Activated CD8-positive, alpha-beta memory T cell treated with anti-CD3 and anti-CD28 coated beads, Interleukin-2, amount 50 U/mL, for 4 hours (primary cell): ENCODE measurements around the gene PBX2.
"Not testable (repeated sequence)": the region's sequence is repeated elsewhere in the genome, so short reads cannot be mapped to it uniquely, and the experiment has no call there.

Experiments
- DNase-seq: peaks from one replicate; pipeline ENCODE4 v3.0.0-alpha.2; 2020

The PBX2 gene

DNA sequence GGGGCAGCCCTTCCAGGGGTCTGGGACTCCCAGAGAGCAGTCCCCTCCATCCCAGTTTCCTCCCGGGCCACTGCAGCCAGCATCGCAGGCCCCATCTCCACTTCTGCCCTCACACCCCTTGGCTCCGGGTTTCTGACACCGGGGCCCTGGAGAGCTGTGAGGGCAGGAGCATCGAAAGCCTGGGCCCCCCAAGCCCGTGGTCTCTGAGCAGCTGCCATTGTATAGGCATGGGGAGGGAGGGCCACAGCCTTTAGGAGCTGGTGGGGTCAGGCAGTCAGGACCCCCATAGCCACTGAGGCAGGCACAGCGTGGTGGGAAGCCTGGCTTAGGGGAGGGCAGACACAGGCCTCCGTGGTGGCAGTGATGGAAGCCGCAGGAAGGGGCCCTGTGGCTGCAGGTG lies 12.2 kb upstream of the PBX2 start:
- DNase-seq: no peak

GRCh38 chr6:32200711-32201475 lies 10.9 kb upstream of the PBX2 start:
- DNase-seq: no peak

GRCh38 chr6:32198866-32199265 lies 8.9 kb upstream of the PBX2 start:
- DNase-seq: no peak

- no peak for DNase-seq
Observed at GRCh38 chr6:32198345-32198696, 8.3 kb upstream of the PBX2 start.

DNA sequence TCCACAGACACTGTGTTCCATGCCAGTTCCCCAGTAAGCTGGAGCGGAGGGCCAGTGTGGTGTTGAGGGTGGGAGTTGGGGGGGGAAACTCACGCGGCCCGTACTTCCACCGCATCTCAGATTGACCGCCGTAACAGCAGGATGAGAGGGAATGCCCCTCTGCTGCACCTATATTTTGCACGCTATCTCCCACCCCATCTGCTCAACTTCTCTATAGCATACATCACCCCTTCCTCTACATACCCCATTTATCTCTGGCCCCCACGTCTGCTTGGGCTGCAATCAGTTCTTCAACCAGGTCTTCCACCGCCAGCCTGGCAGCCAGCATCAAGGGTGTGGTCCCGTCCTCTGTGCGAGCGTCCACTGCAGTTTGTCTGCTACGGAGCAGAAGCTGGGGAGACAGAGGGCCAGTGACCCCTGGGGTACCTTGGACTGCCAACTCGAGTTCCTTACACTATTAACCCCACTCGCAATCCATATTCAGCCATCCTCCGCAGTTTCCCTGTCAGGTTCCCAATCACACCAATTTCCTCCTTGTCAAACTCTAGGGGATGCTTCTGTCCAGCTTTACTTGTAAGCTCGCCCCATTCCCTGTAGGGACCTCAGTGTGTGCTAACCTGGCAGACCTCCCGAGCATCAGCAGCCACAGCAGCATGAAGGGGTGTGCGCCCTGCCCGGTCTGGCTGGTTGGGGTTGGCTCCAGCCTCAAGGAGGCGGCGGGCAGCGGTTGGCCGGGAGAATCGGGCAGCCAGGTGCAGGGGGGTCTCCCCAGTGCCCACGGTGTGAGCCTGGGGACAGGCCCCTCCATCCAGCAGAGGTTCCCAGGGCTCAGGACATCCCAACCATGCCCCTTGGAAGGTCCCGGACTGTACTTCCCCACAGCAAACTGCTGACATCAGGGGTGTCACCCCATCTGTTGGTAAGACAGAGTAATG lies 6.9 kb upstream of the PBX2 start:
- no peak for DNase-seq

GRCh38 chr6:32195902-32196681 lies 6.1 kb upstream of the PBX2 start:
- DNase-seq: peak; percentile 59

DNA sequence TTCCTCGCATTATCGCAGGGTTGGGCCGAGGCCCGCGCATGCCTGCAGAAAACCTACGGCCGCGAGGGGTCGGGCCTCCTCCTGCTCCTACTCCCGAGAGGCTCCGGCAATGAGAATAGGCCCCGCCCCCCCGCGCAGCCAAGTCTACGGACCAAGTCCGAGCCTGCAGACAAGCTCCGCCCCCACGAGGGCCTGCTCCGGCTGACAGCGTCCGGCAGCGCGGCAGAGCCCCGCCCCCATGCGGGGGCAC lies 5.6 kb upstream of the PBX2 start:
- peak; percentile 100 for DNase-seq

DNA sequence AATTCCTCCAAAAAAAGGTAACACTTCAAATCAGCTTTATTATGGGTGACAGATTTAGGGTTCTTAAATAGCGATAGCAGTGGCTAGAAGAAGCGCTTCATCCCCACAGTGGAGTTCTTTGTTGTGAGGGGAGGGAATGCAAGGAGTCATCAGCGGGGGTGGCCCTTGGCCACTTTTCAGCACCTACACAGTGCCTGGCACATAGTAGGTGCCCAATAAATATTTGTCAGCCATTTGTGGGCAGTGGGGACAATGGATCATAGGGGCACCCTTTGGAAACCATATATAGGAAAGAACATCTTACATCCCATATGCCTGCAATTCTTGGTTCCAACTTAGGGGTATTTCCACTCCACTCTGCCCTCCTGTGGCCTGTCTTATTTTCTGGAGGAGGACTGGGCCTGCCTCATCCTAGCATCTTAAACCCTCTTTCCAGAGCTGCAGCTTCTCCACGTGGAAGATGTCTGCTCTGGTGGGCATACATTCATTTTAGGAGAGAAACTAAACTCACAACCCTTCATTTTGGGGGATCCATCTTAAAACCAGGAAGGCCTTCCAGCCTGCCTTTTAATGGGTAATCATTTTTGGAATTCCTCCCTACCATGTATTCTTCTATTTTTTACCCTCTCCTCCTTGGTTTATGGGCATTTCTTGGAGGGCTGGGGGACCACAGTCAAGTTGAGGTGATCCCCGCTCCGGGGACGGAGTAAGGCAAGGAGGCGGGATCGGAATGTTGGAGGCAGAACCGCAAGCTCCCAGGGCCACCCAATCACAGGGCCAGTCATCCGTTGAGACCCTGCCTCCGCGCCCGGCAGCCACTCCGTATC lies 5.0 kb upstream of the PBX2 start:
- no peak for DNase-seq

- DNase-seq: no peak
Observed at GRCh38 chr6:32194388-32194787, 4.4 kb upstream of the PBX2 start.

- not testable (repeated sequence) for DNase-seq
Observed at GRCh38 chr6:32193096-32193495, 3.1 kb upstream of the PBX2 start.

DNA sequence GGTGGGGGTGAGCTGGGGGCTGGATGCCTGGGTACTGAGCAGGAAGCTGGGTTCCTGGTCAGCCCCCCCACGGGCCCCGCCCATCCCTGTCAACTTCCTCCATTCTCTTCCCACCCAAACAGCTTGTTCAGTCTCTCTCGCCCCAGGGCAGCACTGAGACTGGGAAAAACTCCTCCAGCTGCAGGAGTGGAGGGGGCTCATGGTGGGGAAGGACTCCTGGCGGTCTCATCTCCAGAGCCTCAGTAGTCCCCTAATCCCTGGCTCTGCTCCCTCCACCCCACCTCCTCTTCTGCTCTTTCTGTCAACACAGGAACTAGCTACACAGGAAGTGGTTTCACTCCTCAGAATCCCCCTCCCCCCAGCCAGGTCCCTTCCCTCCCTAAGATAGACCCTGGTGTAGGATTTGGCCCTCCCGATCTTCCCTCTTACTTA lies 2.6 kb upstream of the PBX2 start, which contains the start of gene GPSM3:
GPSM3 (minus strand) TSS at position 36 of the 432 bp plus-strand sequence. CDS start 130 bp downstream, outside the sequence.
- DNase-seq: peak; percentile 55

DNA sequence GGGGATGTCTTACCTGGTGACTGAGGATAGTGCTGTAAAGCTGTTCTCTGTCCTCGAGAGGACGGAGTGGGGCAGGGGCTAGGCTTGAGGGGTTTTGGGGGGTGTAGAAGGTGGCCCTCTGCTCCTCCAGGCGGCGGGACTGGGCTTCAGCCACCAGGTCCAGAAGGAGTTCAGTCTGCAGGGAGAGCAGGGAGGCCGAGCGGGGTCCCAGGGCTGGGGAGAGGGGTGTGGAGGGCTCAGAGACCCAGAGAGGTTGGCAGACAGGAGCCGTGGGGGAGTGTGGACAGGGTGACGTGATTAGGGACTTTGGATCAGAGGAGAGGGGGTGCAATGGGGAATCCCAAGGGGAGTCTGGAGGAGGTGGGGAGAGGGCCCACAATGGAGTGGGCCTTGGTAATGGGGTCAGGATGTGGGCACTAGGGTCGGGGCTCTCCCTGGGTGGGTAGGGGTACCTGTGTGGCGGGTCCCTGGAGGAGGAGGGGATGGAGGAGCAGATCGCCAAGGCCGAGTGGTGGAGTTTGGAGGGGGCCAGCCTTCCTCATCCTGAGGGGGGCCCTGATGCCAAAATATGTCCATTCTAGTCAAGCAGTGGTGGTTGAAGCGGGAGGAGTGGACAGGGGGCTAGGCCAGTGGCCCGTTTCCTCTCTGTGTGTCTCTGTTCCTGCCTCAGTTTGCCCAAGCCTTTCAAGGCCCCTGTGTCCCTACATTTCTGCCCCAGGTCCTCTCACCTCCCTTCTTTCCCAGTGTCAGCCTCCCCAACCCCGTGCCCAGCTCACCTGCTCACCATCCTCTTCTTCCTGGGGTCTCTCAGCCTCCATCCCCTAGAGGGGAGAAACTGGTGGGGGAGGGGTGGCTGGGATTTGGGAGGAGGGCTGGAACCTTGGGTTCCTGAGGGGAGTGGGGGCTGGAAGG lies 1.9 kb upstream of the PBX2 start:
- DNase-seq: no peak

GRCh38 chr6:32190911-32191677 lies 1.1 kb upstream of the PBX2 start:
- DNase-seq: no peak

GRCh38 chr6:32189742-32190053 lies 304 bp downstream of the PBX2 start:
- no peak for DNase-seq

- no peak for DNase-seq
Observed at GRCh38 chr6:32189069-32189741, 797 bp downstream of the PBX2 start.

DNA sequence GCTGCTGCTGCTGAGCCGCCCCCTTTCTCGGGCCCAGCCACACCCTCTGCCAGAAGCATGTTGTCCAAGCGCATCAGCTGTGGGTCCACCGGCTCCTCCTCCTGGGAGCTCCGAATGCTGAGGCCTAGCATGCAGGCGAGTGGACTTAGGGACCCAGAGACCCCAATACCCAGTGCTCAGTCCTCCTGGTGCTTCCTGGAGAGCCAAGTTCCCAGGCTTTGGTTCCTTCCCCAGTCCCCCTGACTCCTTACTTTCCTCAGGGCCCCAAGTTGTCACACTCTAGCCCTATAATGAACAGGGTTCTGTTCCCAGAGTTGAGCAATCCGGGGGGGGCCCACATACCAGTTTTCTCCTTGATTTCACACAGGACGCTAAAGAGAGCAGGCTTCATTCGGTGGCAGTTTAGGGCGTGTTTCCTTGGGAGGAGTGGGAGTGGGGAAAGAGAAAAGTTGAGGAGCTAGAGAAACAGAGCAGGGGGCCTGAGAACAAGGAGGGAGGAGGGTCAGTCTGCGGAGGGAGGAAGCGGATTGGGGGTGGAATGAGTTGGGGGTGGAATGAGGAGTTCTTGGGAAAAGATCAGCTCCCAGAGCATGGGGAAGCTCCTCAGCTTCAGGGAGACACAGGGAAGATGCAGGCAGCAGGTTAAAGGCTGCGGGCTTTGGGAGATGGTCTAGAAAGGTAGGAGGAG lies 1.5 kb downstream of the PBX2 start:
- DNase-seq: no peak

DNA sequence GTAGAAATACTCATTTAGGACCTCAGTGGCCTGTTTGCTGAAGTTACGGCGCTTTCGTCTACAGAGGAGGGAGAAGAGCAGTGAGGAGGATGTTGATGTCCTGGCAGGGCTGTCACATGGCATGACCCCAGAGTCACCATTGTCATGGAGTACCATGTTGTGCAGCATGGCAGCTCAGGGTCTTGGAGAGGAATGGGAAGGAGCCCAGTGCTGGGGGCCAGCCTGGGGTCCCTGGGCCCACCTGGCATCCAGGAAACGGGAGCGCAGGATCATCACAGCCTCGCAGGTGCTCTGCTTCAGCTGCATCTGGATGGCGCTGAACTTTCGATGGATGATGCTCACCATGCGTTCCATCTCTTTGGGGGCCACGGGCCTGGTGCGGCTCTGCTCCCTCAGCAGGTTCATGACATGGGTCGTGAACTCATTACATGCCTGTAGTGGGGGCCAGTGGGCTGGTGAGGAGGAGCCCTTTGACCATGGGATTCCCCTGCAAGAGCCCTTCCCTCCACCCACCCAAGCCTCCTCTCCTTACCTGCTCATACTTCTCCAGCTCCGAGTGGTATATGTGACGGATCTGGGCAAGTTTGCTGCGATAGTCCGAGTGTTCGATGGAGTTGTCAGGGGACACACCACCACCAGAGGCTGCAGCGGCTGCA lies 2.1 kb downstream of the PBX2 start:
- not testable (repeated sequence) for DNase-seq

DNA sequence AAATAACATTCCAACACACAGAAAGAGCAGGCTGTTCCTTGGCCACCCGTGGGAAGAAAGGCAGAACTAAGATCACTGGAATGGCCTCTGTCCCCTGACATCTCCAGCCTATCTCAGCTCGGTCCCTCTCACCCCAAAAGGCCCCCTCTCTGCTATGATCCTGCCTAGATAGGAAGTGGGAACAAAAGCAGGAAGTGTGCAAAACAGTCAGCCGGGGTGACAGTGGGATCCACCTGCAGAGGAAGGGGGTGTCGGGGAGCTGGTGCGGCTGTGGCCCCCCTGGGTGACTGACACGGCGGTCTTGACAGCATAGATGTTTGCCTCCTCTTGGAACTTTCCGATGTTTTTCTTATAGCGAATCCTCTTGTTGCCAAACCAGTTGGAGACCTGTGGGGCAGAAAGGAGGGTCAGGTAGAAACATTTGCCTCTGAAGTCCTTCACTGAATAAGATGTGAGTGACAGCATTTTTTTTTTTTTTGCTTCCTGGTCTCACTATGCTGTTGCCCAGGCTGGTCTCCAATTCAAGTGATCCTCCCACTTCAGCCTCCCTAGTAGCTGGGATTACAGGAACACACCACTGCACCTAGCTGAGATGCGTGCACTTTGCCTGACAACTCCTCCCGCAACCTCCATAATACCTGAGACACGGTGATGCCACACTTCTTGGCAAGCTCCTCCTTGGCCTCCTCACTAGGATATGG lies 2.8 kb downstream of the PBX2 start:
- no peak for DNase-seq
